Ectodermal cell (in vitro differentiated cells): ENCODE measurements around the gene TUBB6.

Source experiments
- H3K27ac ChIP-seq: 2 replicates; pipeline ENCODE4 v1.7.0; 2013; ENCODE audit warnings: mild to moderate bottlenecking, low read depth, low read length; ENCODE audit not compliant: insufficient read depth, poor library complexity, severe bottlenecking
- H3K27me3 ChIP-seq: 2 replicates; pipeline ENCODE4 v1.7.0; 2013; ENCODE audit warnings: mild to moderate bottlenecking, low read length; ENCODE audit not compliant: insufficient read depth, control insufficient read depth, poor library complexity, severe bottlenecking
- H3K36me3 ChIP-seq: one replicate; pipeline ENCODE4 v1.7.0; 2013; ENCODE audit warnings: low read length; ENCODE audit not compliant: control insufficient read depth, insufficient read depth
- H3K4me1 ChIP-seq: one replicate; pipeline ENCODE4 v1.7.0; 2013; ENCODE audit warnings: low read length; ENCODE audit not compliant: control insufficient read depth, insufficient read depth
- H3K4me3 ChIP-seq: 2 replicates; pipeline ENCODE4 v1.7.0; 2013; ENCODE audit warnings: low read depth, low read length, control low read depth; ENCODE audit not compliant: insufficient read depth
- H3K9me3 ChIP-seq: 2 replicates; pipeline ENCODE4 v1.7.0; 2013; ENCODE audit warnings: mild to moderate bottlenecking, low read length, moderate library complexity; ENCODE audit not compliant: control insufficient read depth
- WGBS, 2 experiments: methylation state at CpG; one replicate each; pipeline ENCODE4 v1.1.7; 2013; ENCODE audit warnings: missing lambda C conversion rate in 2 of 2; 5-methylcytosine and 5-hydroxymethylcytosine counted together

Gene TUBB6

DNA sequence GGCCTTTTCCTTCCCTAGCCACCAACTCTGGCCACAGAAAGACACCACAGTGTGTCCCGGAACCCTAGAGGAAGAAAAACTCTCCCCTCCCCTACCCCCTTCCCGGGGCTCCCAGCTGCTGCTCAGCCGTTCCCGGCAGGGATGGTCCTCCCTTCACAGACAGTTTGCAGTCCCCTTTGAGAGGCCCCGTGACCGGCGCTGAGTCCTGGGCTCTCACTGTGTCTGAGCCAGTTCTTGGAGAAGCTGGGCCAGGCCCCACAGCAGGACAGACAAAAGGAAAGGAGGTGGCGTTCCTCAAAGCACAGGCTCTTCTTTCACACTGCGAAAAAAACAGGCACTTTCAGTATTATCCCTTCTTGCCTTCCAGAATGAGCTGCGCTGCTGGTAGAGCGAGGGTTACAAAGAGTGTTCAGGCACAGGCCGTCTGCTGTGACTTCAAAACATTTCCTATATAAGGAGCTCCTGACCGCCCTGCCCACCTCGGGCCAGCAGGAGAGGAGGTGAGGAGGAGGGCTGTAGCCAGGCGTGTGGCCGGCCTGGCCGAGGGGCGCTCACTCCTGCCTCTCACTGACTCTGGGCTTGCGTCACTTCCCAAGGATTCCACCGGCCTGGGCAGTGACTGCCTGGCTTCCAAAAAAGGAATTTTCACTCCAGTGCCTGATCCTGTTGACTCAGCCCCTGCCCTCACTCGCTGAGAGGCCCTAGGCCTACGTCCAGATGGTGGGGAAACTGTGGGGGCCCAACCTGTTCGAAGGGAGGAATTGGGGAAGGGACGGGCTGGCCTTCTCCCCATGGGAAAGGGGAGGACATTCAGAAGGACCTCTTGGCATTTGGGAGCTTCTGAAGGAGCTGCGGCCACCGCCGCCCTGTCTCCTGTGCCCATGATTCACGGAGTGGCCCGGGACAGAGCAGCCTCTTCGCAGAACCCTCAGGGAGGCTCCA is 29.0 kb upstream of the TUBB6 start:
- Histone ChIP-seq H3K4me3 (peak overlapping the region; percentile 22), H3K9me3 (no peaks in the 10 kb centered on the region), H3K36me3 (no peaks in the 10 kb centered on the region), H3K27ac (peak overlapping the region; percentile 90), H3K4me1 (peaks cover 38% of the 10 kb centered on the region), H3K27me3 (no peaks in the 10 kb centered on the region)
- WGBS, 2 experiments, result 25 to 26% methylated on average over 30 of the region's 30 CpGs

DNA sequence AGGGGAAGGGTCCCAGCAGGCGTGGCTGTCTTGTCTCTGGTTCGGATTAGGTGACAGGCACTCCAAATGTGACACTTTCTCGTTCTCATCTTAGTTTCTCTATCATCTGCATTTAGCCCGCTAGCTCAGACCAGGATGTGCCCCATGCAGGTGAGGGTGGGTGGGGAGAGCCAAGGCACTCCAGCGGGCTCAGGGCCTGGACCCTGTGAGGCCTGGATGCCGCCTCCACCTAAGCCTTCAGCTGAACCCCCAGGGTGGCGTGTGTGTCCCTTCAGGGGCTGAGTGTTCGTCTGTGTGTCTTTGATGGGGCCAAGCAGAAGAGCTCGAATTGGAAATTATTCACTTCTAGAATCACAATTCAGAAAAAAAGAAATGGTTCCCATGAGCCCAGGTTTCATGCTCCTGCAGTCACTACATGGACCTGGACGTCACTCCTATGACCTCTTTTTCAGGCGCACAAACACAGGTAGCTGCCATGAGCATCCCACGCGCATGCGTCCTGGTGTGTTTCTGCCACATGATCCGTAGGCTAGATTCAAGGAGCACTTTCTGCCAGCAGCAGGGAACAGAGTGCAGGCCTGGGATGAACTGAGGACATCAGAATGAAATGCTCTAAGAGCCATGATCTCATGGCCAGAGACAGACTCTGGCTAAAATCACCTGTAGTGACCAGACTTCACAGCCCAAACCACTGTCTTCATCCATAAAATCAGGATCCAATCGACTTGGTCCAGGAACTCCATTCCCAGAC is 28.1 kb upstream of the TUBB6 start:
- Histone ChIP-seq H3K27me3 (no peaks in the 10 kb centered on the region), H3K9me3 (no peaks in the 10 kb centered on the region), H3K4me3 (no peak overlapping the region), H3K36me3 (no peaks in the 10 kb centered on the region), H3K27ac (peak overlapping the region; percentile 90), H3K4me1 (peaks cover 38% of the 10 kb centered on the region)
- 93 to 94% methylated on average over 16 of the region's 16 CpGs for WGBS, 2 experiments

DNA sequence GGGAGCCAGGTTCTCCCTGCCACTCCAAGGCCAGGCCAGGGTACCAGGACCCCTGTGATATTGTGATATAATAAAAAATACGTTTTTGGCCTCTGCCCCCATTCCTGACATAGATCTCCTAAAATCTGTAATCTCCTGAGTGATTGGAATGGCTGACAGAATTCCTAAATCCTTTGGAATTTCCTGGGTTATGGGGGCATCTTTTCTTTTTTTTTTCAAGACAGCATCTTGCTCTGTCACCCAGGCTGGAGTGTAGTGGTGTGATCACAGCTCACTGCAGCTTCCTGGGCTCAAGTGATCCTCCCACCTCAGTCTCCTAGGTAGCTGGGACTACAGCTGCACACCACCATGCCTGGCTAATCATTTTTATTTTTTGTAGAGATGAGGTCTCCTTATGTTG is 26.2 kb upstream of the TUBB6 start:
- H3K36me3 ChIP-seq, result no peaks in the 10 kb centered on the region
- WGBS, 2 experiments, result 71 to 100% methylated on average over 1 of the region's 1 CpG
- no peak overlapping the region for H3K27ac ChIP-seq
- no peak overlapping the region for H3K4me3 ChIP-seq
- peaks cover 38% of the 10 kb centered on the region for H3K4me1 ChIP-seq
- no peaks in the 10 kb centered on the region for H3K9me3 ChIP-seq
- H3K27me3 ChIP-seq, result peaks cover 6% of the 10 kb centered on the region

DNA sequence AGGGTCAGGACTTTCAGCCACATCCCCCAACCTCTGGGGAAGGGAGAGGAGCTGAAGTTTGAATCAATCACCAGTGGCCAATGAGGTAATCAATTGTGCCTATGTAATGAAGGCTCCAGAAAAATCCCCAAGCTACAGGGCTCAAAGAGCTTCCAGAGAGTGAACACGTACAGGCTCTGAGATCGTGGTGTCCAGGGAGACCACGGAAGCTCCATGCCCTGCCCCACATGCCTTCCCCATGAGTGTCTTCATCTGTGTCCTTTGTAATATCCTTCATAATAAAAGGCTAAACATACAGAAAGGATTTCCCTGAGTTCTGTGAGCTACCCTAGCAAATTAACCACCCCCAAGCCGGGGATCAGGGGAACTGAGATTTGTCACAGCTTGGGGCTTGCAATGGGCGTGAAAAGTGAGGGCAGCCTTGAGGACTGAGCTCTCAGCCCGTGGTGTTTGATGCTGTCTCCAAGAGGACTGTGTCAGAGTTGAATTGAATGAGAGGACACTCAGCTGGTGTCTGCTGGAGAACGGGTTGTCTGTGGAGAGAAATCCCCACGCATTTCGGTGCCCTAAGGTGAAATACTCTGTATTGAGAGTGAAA is 25.5 kb upstream of the TUBB6 start:
- H3K9me3 ChIP-seq, result no peaks in the 10 kb centered on the region
- H3K4me3 ChIP-seq, result no peak overlapping the region
- peak overlapping the region; percentile 52 for H3K27ac ChIP-seq
- H3K27me3 ChIP-seq, result peaks cover 13% of the 10 kb centered on the region
- peaks cover 38% of the 10 kb centered on the region for H3K4me1 ChIP-seq
- 82 to 85% methylated on average over 9 of the region's 9 CpGs for WGBS, 2 experiments
- H3K36me3 ChIP-seq, result no peaks in the 10 kb centered on the region

DNA sequence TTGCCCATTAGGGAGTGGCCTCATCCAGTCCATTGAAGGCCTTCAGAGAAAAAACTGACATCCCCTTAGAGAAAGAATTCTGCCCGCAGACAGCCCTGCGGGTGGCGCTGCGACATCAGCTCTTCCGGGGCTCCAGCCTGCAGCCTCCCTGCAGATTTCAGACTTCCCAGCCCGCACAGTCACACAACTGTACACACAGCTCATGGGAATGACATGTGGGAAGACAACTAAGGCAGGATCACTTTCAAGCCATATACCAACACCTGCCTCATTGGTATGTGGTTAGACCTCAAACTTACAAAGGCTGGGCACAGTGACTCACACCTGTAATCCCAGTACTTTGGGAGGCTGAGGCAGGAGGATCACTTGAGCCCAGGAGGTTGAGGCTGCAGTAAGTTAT is 24.8 kb upstream of the TUBB6 start:
- WGBS, 2 experiments, result 71 to 72% methylated on average over 6 of the region's 6 CpGs
- Histone ChIP-seq H3K9me3 (no peaks in the 10 kb centered on the region), H3K27ac (no peak overlapping the region)

DNA sequence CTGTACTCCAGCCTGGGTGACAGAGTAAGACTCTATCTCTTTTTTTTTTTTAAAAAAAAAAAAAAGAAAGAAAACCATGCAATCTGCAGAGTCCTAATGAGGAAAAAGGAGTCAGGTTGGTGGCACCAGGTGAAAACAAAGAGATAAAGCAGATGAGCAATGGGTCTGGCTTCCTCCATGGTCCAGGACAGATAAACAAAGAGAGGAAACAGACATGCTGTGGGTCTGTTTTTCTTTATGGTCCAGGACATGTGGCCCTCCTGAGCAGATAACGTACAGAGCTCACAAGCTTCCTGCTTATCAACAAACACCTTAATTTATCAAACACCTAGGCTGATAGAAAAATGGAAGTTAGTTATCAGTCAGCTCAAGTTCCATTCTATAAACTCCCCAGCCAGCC is 24.4 kb upstream of the TUBB6 start:
- 83 to 100% methylated on average over 1 of the region's 1 CpG for WGBS, 2 experiments
- Histone ChIP-seq H3K36me3 (no peaks in the 10 kb centered on the region), H3K27me3 (peaks cover 24% of the 10 kb centered on the region), H3K4me3 (no peak overlapping the region), H3K9me3 (no peaks in the 10 kb centered on the region), H3K4me1 (peaks cover 37% of the 10 kb centered on the region), H3K27ac (no peak overlapping the region)

More for the DNA sequence above, 24.8 kb upstream of the TUBB6 start:
- peaks cover 20% of the 10 kb centered on the region for H3K27me3 ChIP-seq
- peaks cover 37% of the 10 kb centered on the region for H3K4me1 ChIP-seq
- H3K36me3 ChIP-seq, result no peaks in the 10 kb centered on the region
- no peak overlapping the region for H3K4me3 ChIP-seq

DNA sequence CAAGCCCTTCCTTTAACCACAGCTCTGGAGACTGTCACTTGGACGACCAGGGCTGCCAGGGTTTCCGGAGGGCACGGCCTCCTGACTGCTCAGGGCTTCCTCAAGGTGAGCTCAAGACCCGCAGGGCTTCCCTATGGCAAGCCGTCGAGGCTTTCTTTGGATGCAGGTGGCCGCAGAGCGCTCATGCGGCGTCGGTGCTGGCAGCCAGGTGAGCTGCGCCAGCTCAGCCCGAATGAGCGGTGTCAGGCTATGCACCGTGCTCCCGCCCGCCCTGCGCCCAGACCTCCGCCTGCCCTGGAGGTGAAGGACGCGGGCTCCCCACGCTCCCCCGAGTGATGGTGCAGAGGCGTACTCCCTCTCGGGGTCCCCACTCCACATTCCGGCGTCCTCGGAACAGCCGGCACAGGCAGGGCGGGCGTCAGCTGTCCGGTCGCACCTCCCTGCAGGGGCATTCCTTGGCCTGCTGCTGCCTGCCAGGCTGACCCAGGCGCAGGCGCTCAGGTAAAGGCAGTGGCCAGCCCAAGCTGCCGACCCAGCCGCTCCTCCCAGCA is 20.8 kb upstream of the TUBB6 start:
- Histone ChIP-seq H3K9me3 (no peaks in the 10 kb centered on the region), H3K4me3 (peak overlapping the region; percentile 45), H3K27me3 (peaks cover 38% of the 10 kb centered on the region), H3K27ac (no peak overlapping the region), H3K36me3 (no peaks in the 10 kb centered on the region), H3K4me1 (peaks cover 14% of the 10 kb centered on the region)
- WGBS, 2 experiments, result 37 to 45% methylated on average over 37 of the region's 37 CpGs

DNA sequence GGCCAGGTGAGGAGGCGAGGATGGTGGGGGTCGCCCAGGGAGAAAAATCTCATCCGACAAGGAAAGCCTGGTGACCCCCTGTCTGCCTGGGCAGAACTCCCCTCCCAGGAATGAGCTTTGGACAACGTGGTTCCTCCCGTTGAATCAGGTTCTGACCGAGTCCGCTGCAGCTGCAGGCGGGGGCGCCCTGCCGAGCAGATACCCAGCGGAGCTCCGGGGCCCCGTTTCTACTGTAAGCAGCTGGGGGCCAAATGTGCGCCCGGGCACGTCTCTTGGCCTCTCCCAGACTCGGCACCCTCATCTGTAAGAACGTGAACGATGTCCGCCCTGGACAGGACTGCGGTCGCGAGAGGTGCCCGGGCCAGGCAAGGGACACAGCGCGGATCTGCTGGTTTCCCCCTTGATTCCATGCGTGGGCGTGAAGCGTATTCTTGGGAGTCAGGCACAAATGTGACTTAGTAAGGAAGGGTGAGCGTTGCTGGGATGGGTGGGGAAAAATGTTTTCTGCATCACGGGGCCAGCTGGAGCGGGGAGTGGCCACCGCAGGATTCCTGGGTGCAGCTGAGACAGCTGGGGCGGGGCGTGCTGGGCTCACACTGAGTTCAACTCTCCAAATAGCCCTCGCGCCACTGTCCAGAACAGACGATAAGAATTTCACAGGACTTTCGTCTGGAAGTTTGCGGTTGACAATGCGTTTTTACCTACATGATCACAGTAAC is 20.2 kb upstream of the TUBB6 start:
- peaks cover 9% of the 10 kb centered on the region for H3K4me1 ChIP-seq
- peaks cover 38% of the 10 kb centered on the region for H3K27me3 ChIP-seq
- H3K36me3 ChIP-seq, result no peaks in the 10 kb centered on the region
- WGBS, 2 experiments, result 1% methylated on average over 41 of the region's 41 CpGs
- H3K9me3 ChIP-seq, result no peaks in the 10 kb centered on the region
- H3K27ac ChIP-seq, result no peak overlapping the region
- H3K4me3 ChIP-seq, result peak overlapping the region; percentile 45

DNA sequence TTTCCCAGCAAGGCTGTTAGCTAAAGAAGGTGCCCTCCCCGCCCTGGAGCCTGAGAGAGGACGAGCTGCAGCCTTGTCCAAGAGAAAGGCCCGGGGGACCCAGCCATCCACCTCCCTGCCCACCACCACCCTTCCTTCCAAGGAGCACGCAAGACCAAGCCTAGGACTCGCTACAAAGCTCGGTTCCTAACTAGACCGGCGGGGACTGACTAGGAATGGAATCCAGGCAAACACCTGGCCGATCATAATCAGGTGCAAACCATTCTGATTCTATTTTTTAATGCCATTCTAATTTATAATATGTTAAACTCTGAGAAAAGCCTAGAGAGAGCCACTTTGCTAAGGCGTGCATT is 19.7 kb upstream of the TUBB6 start:
- H3K9me3 ChIP-seq, result no peaks in the 10 kb centered on the region
- 1 to 3% methylated on average over 10 of the region's 10 CpGs for whole genome bisulfite sequencing, 2 experiments
- no peak overlapping the region for H3K27ac ChIP-seq
- peaks cover 38% of the 10 kb centered on the region for H3K27me3 ChIP-seq
- peaks cover 7% of the 10 kb centered on the region for H3K4me1 ChIP-seq
- H3K4me3 ChIP-seq, result peak overlapping the region; percentile 45
- no peaks in the 10 kb centered on the region for H3K36me3 ChIP-seq
